K562 (cell line): Measurements from ENCODE around the gene GH2. TPM values are rescaled to one million over a fixed set of nuclear protein-coding genes. Genes with fewer than 3 reads are reported as not detected.
A peak's percentile ranks its signal among the peaks of the same experiment; 100 is the strongest.

Experiments used
- ARID1B ChIP-seq: fragments of 450-650 bp; IDR thresholded peaks from 2 replicates; pipeline ENCODE4 v1.6.1; 2016; ENCODE audit warnings: antibody characterized with exemption, mild to moderate bottlenecking, inconsistent platforms
- GATAD2A ChIP-seq: fragments of 450-650 bp; IDR thresholded peaks from 2 replicates; pipeline ENCODE4 v1.6.1; 2017
- NFE2 ChIP-seq: IDR thresholded peaks from 2 replicates; pipeline ENCODE4 v1.6.1; 2014; ENCODE audit warnings: antibody characterized with exemption, low read depth
- PBX2 ChIP-seq, 2 experiments: IDR thresholded peaks in 1 of 2; conservative IDR thresholded peaks in 1 of 2; 2 replicates each; pipeline ENCODE4 v1.6.1; 2016; ENCODE audit warnings: low read depth in 2 of 2, mild to moderate bottlenecking in 1 of 2, missing compliant biosample characterization in 1 of 2, missing genetic modification characterization in 1 of 2, moderate library complexity in 1 of 2
- RFX1 ChIP-seq: fragments of 450-650 bp; IDR thresholded peaks from 2 replicates; pipeline ENCODE4 v1.6.1; 2016; ENCODE audit warnings: mild to moderate bottlenecking, moderate library complexity
- SIX5 ChIP-seq, 2 experiments: IDR thresholded peaks; 2 replicates each; pipeline ENCODE4 v1.6.1; 2011; ENCODE audit warnings: low read length in 2 of 2, borderline replicate concordance in 1 of 2, low read depth in 1 of 2, mild to moderate bottlenecking in 1 of 2, moderate library complexity in 1 of 2; ENCODE audit not compliant: insufficient read depth in 1 of 2
- SMARCA4 ChIP-seq: fragments of 450-650 bp; IDR thresholded peaks from 2 replicates; pipeline ENCODE4 v1.6.1; 2016
- TBP ChIP-seq: optimal IDR thresholded peaks from 2 replicates; pipeline ENCODE3; 2011; ENCODE audit warnings: low read depth, low read length, improper control_type of control experiment
- polyA plus RNA-seq, 8 experiments: library from polyadenylated mRNA; depleted of rRNA in 4 of 8; stranded (reverse) in 5 of 8; unstranded in 3 of 8; fragments of >200 nt; fragmentation: Nextera tagmentation in 2 of 8; fragmentation: Illumina TruSeq in 1 of 8; extraction: Ambion mirVana in 2 of 8; extraction: Trizol in 1 of 8; gene quantifications; 2 replicates each; pipeline versions ENCODE4 v1.2.1 to v1.2.3, GENCODE V29; 2011 to 2014; ENCODE audit warnings: inconsistent platforms in 1 of 8, missing spikeins in 1 of 8
- total RNA-seq, 7 experiments: library from RNA; depleted of rRNA in 6 of 7; stranded (reverse); fragments of >200 nt in 6 of 7; fragmentation: Illumina TruSeq in 2 of 7; extraction: Trizol in 2 of 7; gene quantifications; 2 replicates each; pipeline versions ENCODE4 v1.2.1 to v1.2.3, GENCODE V29; 2011 to 2021; ENCODE audit warnings: low replicate concordance in 1 of 7
- TF ChIP-seq, protein P1 (sequence below): fragments of 200-800 bp; sonication (Bioruptor generic); IDR thresholded peaks from 2 replicates; pipeline ENCODE4 v1.6.1; 2017; ENCODE audit warnings: missing genetic modification characterization, missing compliant biosample characterization

GH2 gene
- total and polyA plus RNA-seq, 9 of the 15 experiments (the other 6 are each of a cell fraction or from before 2014, with no cell fraction given): not detected

GRCh38 chr17:63843910-63844677 lies 37.6 kb downstream of the GH2 start (continued):
- TF ChIP-seq, protein P1, sequence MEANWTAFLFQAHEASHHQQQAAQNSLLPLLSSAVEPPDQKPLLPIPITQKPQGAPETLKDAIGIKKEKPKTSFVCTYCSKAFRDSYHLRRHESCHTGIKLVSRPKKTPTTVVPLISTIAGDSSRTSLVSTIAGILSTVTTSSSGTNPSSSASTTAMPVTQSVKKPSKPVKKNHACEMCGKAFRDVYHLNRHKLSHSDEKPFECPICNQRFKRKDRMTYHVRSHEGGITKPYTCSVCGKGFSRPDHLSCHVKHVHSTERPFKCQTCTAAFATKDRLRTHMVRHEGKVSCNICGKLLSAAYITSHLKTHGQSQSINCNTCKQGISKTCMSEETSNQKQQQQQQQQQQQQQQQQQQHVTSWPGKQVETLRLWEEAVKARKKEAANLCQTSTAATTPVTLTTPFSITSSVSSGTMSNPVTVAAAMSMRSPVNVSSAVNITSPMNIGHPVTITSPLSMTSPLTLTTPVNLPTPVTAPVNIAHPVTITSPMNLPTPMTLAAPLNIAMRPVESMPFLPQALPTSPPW (CRISPR knock-in tag): 0 out of 2 replicates have a peak, but pooled peaks have one; percentile 15
- no peak for TF ChIP-seq SIX5 (IDR thresholded peaks at IDR 0.05; ENCODE audit: borderline replicate concordance in 1 of 2, insufficient read depth in 1 of 2, low read depth in 1 of 2, low read length in 2 of 2)
- TF ChIP-seq RFX1: no peak
- peak; percentile 48; the same call in 1 of the 2 replicates for TF ChIP-seq SMARCA4
- no peak for TF ChIP-seq PBX2 (CRISPR knock-in tag; IDR thresholded peaks at IDR 0.05; ENCODE audit: low read depth)
- 0 out of 2 replicates have a peak, but pooled peaks have one; percentile 11 for TF ChIP-seq PBX2 (tag; conservative IDR thresholded peaks at IDR 0.05; ENCODE audit: low read depth)
- TF ChIP-seq ARID1B: 0 out of 2 replicates have a peak, but pooled peaks have one; percentile 24
- TF ChIP-seq NFE2: peak; percentile 70
- TF ChIP-seq TBP: peak; percentile 32
- no peak for TF ChIP-seq GATAD2A
